ENCODE measurements around the gene ATP6V0A1.
"Not testable (repeated sequence)": the region's sequence is repeated elsewhere in the genome, so short reads cannot be mapped to it uniquely, and the experiment has no call there.

ATP6V0A1 gene

GRCh38 chr17:42555122-42555622 lies 96.5 kb downstream of the ATP6V0A1 start:
- no peak for DNase-seq (ENCODE audit: low read depth, low spot score)
- Histone ChIP-seq H3K4me1 (ENCODE audit: insufficient read depth, insufficient read length) (peaks cover 8% of the 10 kb centered on the region), H3K36me3 (ENCODE audit: insufficient read depth, insufficient read length, low read length) (peaks cover 11% of the 10 kb centered on the region), H3K4me3 (ENCODE audit: insufficient read length, low read depth) (peak overlapping the region; percentile 81), H3K9ac (ENCODE audit: insufficient read length, low read depth) (peak overlapping the region; percentile 86), H3K27me3 (ENCODE audit: insufficient read depth, insufficient read length) (no peaks in the 10 kb centered on the region), H3K9me3 (ENCODE audit: insufficient read depth, low read length) (no peaks in the 10 kb centered on the region)
- TF ChIP-seq ZNF274 (IDR thresholded peaks at IDR 0.05; ENCODE audit: low read depth, low read length) (no peak), SUZ12 (IDR thresholded peaks at IDR 0.05; ENCODE audit: extremely low read depth, insufficient read depth, insufficient read length) (no peak)

GRCh38 chr17:42555961-42556617 lies 97.4 kb downstream of the ATP6V0A1 start:
- not testable (repeated sequence) for H3K27me3 ChIP-seq (ENCODE audit: insufficient read depth, insufficient read length); H3K9me3 ChIP-seq (ENCODE audit: insufficient read depth, low read length); DNase-seq (ENCODE audit: low read depth, low spot score); H3K4me3 ChIP-seq (ENCODE audit: insufficient read length, low read depth); H3K9ac ChIP-seq (ENCODE audit: insufficient read length, low read depth); H3K4me1 ChIP-seq (ENCODE audit: insufficient read depth, insufficient read length)
- peaks cover 11% of the 10 kb centered on the region for H3K36me3 ChIP-seq (ENCODE audit: insufficient read depth, insufficient read length, low read length)

DNA sequence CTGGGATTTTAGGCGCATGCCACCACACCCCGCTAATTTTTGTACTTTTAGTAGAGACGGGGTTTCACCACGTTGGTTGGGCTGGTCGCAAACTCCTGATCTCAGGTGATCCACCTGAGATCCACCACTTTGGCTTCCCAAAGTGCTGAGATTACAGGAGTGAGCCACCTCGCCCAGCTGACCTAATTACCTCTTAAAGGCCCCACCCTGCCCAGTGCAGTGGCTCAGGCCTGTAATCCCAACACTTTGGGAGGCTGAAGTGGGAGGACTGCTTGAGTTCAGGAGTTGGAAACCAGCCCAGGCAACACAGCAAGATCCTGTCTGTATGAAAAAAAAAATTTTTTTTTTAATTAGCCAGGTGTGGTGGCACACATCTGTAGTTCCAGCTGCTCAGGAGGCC lies 100.4 kb downstream of the ATP6V0A1 start:
- DNase-seq (ENCODE audit: low read depth, low spot score): no peak
- Histone ChIP-seq H3K4me3 (ENCODE audit: insufficient read length, low read depth) (no peak overlapping the region), H3K9ac (ENCODE audit: insufficient read length, low read depth) (no peak overlapping the region), H3K9me3 (ENCODE audit: insufficient read depth, low read length) (no peaks in the 10 kb centered on the region), H3K4me1 (ENCODE audit: insufficient read depth, insufficient read length) (peaks cover 10% of the 10 kb centered on the region), H3K27me3 (ENCODE audit: insufficient read depth, insufficient read length) (no peaks in the 10 kb centered on the region), H3K36me3 (ENCODE audit: insufficient read depth, insufficient read length, low read length) (peaks cover 14% of the 10 kb centered on the region)
- TF ChIP-seq YY1 (IDR thresholded peaks at IDR 0.05; ENCODE audit: insufficient read depth, insufficient read length) (no peak), ZNF274 (IDR thresholded peaks at IDR 0.05; ENCODE audit: low read depth, low read length) (no peak), SUZ12 (IDR thresholded peaks at IDR 0.05; ENCODE audit: extremely low read depth, insufficient read depth, insufficient read length) (no peak)

GRCh38 chr17:42560246-42560645 lies 101.6 kb downstream of the ATP6V0A1 start:
- Histone ChIP-seq H3K4me3 (ENCODE audit: insufficient read length, low read depth) (no peak overlapping the region), H3K9ac (ENCODE audit: insufficient read length, low read depth) (no peak overlapping the region), H3K27me3 (ENCODE audit: insufficient read depth, insufficient read length) (no peaks in the 10 kb centered on the region), H3K9me3 (ENCODE audit: insufficient read depth, low read length) (no peaks in the 10 kb centered on the region), H3K4me1 (ENCODE audit: insufficient read depth, insufficient read length) (peaks cover 9% of the 10 kb centered on the region), H3K36me3 (ENCODE audit: insufficient read depth, insufficient read length, low read length) (peaks cover 25% of the 10 kb centered on the region)
- no peak for DNase-seq (ENCODE audit: low read depth, low spot score)
- TF ChIP-seq YY1 (IDR thresholded peaks at IDR 0.05; ENCODE audit: insufficient read depth, insufficient read length) (no peak), SUZ12 (IDR thresholded peaks at IDR 0.05; ENCODE audit: extremely low read depth, insufficient read depth, insufficient read length) (no peak), ZNF274 (IDR thresholded peaks at IDR 0.05; ENCODE audit: low read depth, low read length) (no peak)

DNA sequence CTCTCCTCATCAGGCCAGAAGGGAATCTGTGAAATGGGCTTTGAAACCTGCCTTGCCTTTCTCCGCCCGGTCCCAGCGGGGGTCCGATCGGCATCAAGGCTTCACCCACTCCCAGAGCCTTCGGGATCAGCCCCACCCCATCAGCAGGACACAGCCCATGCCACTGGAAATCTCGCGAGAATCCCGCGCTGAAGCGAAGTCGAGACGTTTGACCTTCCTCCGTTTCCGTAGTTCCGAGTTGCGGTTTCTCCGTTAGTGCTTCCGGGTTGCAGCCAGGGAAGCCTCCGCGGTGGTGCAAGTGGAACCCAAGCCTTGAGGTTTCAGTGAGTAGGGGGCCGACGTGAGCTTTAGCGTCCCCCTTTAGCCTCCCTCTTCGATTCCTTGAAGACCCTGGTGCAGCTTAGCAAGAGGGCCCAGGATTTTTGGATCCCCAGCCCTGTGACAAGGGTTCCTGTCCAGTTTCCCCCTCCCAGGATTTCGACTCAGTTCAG lies 103.3 kb downstream of the ATP6V0A1 start, which contains the start of gene COASY:
COASY (plus strand) TSS at position 252 of the 491 bp plus-strand sequence. CDS start 475 bp downstream, outside the sequence.
- no peaks in the 10 kb centered on the region for H3K27me3 ChIP-seq (ENCODE audit: insufficient read depth, insufficient read length)
- H3K9ac ChIP-seq (ENCODE audit: insufficient read length, low read depth): peak within 1 kb of the TSS; percentile 87
- TF ChIP-seq YY1 (IDR thresholded peaks at IDR 0.05; ENCODE audit: insufficient read depth, insufficient read length) (no peak), SUZ12 (IDR thresholded peaks at IDR 0.05; ENCODE audit: extremely low read depth, insufficient read depth, insufficient read length) (no peak), ZNF274 (IDR thresholded peaks at IDR 0.05; ENCODE audit: low read depth, low read length) (no peak)
- peak; percentile 95 for DNase-seq (ENCODE audit: low read depth, low spot score)
- H3K36me3 ChIP-seq (ENCODE audit: insufficient read depth, insufficient read length, low read length): peaks cover 40% of the 10 kb centered on the region
- H3K4me3 ChIP-seq (ENCODE audit: insufficient read length, low read depth): peak within 1 kb of the TSS; percentile 93
- H3K9me3 ChIP-seq (ENCODE audit: insufficient read depth, low read length): no peaks in the 10 kb centered on the region
- H3K4me1 ChIP-seq (ENCODE audit: insufficient read depth, insufficient read length): peaks cover 16% of the 10 kb centered on the region

GRCh38 chr17:42562388-42563142 lies 103.9 kb downstream of the ATP6V0A1 start:
- H3K36me3 ChIP-seq (ENCODE audit: insufficient read depth, insufficient read length, low read length): peaks cover 42% of the 10 kb centered on the region
- no peak for DNase-seq (ENCODE audit: low read depth, low spot score)
- no peaks in the 10 kb centered on the region for H3K27me3 ChIP-seq (ENCODE audit: insufficient read depth, insufficient read length)
- no peaks in the 10 kb centered on the region for H3K9me3 ChIP-seq (ENCODE audit: insufficient read depth, low read length)
- H3K4me1 ChIP-seq (ENCODE audit: insufficient read depth, insufficient read length): peaks cover 17% of the 10 kb centered on the region
- TF ChIP-seq ZNF274 (IDR thresholded peaks at IDR 0.05; ENCODE audit: low read depth, low read length): no peak
- TF ChIP-seq SUZ12 (IDR thresholded peaks at IDR 0.05; ENCODE audit: extremely low read depth, insufficient read depth, insufficient read length): no peak
- TF ChIP-seq YY1 (IDR thresholded peaks at IDR 0.05; ENCODE audit: insufficient read depth, insufficient read length): no peak
- peak overlapping the region; percentile 87 for H3K9ac ChIP-seq (ENCODE audit: insufficient read length, low read depth)
- peak overlapping the region; percentile 93 for H3K4me3 ChIP-seq (ENCODE audit: insufficient read length, low read depth)

DNA sequence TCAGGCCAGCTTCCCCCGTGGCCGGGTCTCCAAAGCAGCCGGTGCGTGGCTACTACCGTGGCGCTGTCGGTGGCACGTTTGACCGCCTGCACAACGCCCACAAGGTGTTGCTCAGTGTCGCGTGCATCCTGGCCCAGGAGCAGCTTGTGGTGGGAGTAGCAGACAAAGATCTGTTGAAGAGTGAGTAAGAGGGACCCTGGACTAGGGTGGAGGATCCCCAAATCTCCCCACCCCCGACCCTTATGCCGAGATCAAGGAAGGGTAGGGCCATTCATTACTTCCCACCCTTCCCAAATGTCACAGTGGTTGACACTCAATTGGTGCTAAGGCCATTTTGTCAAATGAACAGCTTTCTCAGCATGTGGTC lies 104.4 kb downstream of the ATP6V0A1 start:
- TF ChIP-seq SUZ12 (IDR thresholded peaks at IDR 0.05; ENCODE audit: extremely low read depth, insufficient read depth, insufficient read length): no peak
- TF ChIP-seq ZNF274 (IDR thresholded peaks at IDR 0.05; ENCODE audit: low read depth, low read length): no peak
- no peak for TF ChIP-seq YY1 (IDR thresholded peaks at IDR 0.05; ENCODE audit: insufficient read depth, insufficient read length)
- no peak for DNase-seq (ENCODE audit: low read depth, low spot score)
- H3K27me3 ChIP-seq (ENCODE audit: insufficient read depth, insufficient read length): no peaks in the 10 kb centered on the region
- peak overlapping the region; percentile 93 for H3K4me3 ChIP-seq (ENCODE audit: insufficient read length, low read depth)
- no peaks in the 10 kb centered on the region for H3K9me3 ChIP-seq (ENCODE audit: insufficient read depth, low read length)
- peaks cover 19% of the 10 kb centered on the region for H3K4me1 ChIP-seq (ENCODE audit: insufficient read depth, insufficient read length)
- H3K36me3 ChIP-seq (ENCODE audit: insufficient read depth, insufficient read length, low read length): peaks cover 46% of the 10 kb centered on the region
- peak overlapping the region; percentile 87 for H3K9ac ChIP-seq (ENCODE audit: insufficient read length, low read depth)

Measured in NT2/D1 (cell line).